ENCODE data around the gene HMGB3.

HMGB3 gene

DNA sequence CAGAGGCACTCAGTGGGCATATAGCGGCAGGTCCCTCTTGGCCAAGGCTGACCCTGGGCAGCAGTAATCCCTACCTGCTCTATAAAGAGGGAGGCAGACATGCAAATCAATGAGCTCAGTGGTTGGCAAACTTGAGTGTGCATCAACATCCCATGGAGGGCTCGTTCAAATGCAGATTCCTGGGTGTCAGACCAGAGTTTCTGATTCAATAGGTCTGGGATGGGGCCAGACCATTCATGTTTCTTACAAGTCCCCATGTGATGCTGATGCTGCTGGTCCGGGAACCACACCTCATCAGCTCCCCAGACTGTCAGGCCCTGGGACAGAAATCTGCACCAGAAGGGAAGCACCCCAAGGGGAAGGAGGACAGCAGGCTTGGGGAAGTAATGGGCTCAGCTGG is 38.9 kb upstream of the HMGB3 start:
- H3K36me3 ChIP-seq (ENCODE audit: insufficient read depth) = no peaks in the 10 kb centered on the region
- no peaks in the 10 kb centered on the region for H3K79me2 ChIP-seq (ENCODE audit: insufficient read depth, low read depth)
- no peak overlapping the region for H3K4me2 ChIP-seq
- no peak overlapping the region for H3K27ac ChIP-seq
- no peak overlapping the region for H3K4me3 ChIP-seq (IDR thresholded peaks at IDR 0.05; ENCODE audit: insufficient read depth, low read depth, low read length)
- H3K4me1 ChIP-seq (ENCODE audit: low read depth, poor library complexity, severe bottlenecking) = no peaks in the 10 kb centered on the region
- no peak overlapping the region for H3K9ac ChIP-seq
- H2AFZ ChIP-seq (ENCODE audit: low read depth) = no peak overlapping the region
- no peaks in the 10 kb centered on the region for H4K20me1 ChIP-seq (ENCODE audit: insufficient read depth)
- H3K27me3 ChIP-seq (ENCODE audit: insufficient read depth, low read depth) = no peaks in the 10 kb centered on the region
- TF ChIP-seq, protein P1, sequence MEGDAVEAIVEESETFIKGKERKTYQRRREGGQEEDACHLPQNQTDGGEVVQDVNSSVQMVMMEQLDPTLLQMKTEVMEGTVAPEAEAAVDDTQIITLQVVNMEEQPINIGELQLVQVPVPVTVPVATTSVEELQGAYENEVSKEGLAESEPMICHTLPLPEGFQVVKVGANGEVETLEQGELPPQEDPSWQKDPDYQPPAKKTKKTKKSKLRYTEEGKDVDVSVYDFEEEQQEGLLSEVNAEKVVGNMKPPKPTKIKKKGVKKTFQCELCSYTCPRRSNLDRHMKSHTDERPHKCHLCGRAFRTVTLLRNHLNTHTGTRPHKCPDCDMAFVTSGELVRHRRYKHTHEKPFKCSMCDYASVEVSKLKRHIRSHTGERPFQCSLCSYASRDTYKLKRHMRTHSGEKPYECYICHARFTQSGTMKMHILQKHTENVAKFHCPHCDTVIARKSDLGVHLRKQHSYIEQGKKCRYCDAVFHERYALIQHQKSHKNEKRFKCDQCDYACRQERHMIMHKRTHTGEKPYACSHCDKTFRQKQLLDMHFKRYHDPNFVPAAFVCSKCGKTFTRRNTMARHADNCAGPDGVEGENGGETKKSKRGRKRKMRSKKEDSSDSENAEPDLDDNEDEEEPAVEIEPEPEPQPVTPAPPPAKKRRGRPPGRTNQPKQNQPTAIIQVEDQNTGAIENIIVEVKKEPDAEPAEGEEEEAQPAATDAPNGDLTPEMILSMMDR (conservative IDR thresholded peaks at IDR 0.05; ENCODE audit: low read depth, low read length) = no peak

- Histone ChIP-seq H3K79me2 (ENCODE audit: insufficient read depth, low read depth) (no peaks in the 10 kb centered on the region), H3K4me2 (no peak overlapping the region), H3K9ac (no peak overlapping the region), H3K4me3 (IDR thresholded peaks at IDR 0.05; ENCODE audit: insufficient read depth, low read depth, low read length) (no peak overlapping the region), H3K36me3 (ENCODE audit: insufficient read depth) (no peaks in the 10 kb centered on the region), H2AFZ (ENCODE audit: low read depth) (no peak overlapping the region), H3K27me3 (ENCODE audit: insufficient read depth, low read depth) (no peaks in the 10 kb centered on the region), H3K27ac (no peak overlapping the region), H3K4me1 (ENCODE audit: low read depth, poor library complexity, severe bottlenecking) (no peaks in the 10 kb centered on the region), H4K20me1 (ENCODE audit: insufficient read depth) (no peaks in the 10 kb centered on the region)
- TF ChIP-seq, protein P1 (conservative IDR thresholded peaks at IDR 0.05; ENCODE audit: low read depth, low read length) = no peak
Measured at GRCh38 chrX:150954951-150955350, 28.2 kb upstream of the HMGB3 start.

DNA sequence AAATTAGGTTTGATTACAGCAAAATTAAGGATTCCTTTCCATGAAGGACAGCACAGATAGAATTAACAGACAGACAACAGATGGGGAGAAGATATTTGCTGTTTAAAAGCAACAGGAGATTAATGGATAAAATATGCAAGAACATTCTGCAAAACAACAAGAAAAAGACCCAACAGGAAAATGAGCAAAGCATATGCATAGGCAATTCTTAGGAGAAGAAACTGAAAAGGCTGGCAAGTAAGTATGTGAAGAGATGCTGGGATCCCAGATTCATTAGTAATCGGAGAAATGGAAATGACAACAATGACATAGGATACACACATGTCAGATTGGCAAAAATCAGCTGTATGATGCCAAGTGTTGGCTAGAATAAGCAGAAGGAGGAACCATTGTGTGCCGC is 27.5 kb upstream of the HMGB3 start:
- H3K36me3 ChIP-seq (ENCODE audit: insufficient read depth) = no peaks in the 10 kb centered on the region
- no peaks in the 10 kb centered on the region for H3K4me1 ChIP-seq (ENCODE audit: low read depth, poor library complexity, severe bottlenecking)
- no peak overlapping the region for H2AFZ ChIP-seq (ENCODE audit: low read depth)
- H3K4me3 ChIP-seq (IDR thresholded peaks at IDR 0.05; ENCODE audit: insufficient read depth, low read depth, low read length) = no peak overlapping the region
- H3K9ac ChIP-seq = no peak overlapping the region
- H3K79me2 ChIP-seq (ENCODE audit: insufficient read depth, low read depth) = no peaks in the 10 kb centered on the region
- no peak overlapping the region for H3K4me2 ChIP-seq
- H3K27ac ChIP-seq = no peak overlapping the region
- no peaks in the 10 kb centered on the region for H3K27me3 ChIP-seq (ENCODE audit: insufficient read depth, low read depth)
- TF ChIP-seq, protein P1 (conservative IDR thresholded peaks at IDR 0.05; ENCODE audit: low read depth, low read length) = no peak
- no peaks in the 10 kb centered on the region for H4K20me1 ChIP-seq (ENCODE audit: insufficient read depth)

DNA sequence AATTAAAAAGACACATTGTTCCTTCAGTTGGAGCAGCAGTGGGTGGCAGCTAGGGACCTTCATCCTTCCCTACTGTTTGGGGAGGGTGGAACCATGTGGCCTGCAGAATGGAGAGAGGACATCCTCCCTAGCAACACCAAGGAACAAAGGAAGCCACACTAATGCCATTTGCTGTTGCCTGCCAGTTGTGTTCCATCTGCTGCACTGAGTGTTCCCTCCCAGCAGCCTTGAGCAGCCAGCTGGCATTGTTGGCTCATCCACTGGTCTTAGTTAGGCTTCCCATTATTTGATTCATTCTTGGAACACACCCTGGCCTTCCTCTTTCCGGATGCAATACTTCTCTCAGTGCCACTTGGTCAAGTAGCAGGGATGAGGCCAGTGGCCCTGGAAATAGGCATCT is 25.0 kb upstream of the HMGB3 start:
- H3K4me3 ChIP-seq (IDR thresholded peaks at IDR 0.05; ENCODE audit: insufficient read depth, low read depth, low read length) = no peak overlapping the region
- no peak overlapping the region for H3K27ac ChIP-seq
- no peaks in the 10 kb centered on the region for H4K20me1 ChIP-seq (ENCODE audit: insufficient read depth)
- no peaks in the 10 kb centered on the region for H3K4me1 ChIP-seq (ENCODE audit: low read depth, poor library complexity, severe bottlenecking)
- TF ChIP-seq, protein P1 (conservative IDR thresholded peaks at IDR 0.05; ENCODE audit: low read depth, low read length) = no peak
- H3K27me3 ChIP-seq (ENCODE audit: insufficient read depth, low read depth) = no peaks in the 10 kb centered on the region
- no peak overlapping the region for H3K9ac ChIP-seq
- no peaks in the 10 kb centered on the region for H3K79me2 ChIP-seq (ENCODE audit: insufficient read depth, low read depth)
- no peak overlapping the region for H2AFZ ChIP-seq (ENCODE audit: low read depth)
- no peaks in the 10 kb centered on the region for H3K36me3 ChIP-seq (ENCODE audit: insufficient read depth)
- H3K4me2 ChIP-seq = no peak overlapping the region

Data from KMS-11 (cell line).